ENCODE data around the gene FCN2. TPM values are rescaled to one million over a fixed set of nuclear protein-coding genes. Genes with fewer than 3 reads are reported as not detected.

FCN2 gene
- total RNA-seq (2022; extraction: Qiagen RNA extraction; ENCODE audit: low read depth) = not detected in 5 replicates

GRCh38 chr9:134880484-134881312 is at the start of gene FCN2:
TSS of gene FCN2 (plus strand) at chr9:134880810. CDS start at chr9:134880822, 12 bp downstream.

DNA sequence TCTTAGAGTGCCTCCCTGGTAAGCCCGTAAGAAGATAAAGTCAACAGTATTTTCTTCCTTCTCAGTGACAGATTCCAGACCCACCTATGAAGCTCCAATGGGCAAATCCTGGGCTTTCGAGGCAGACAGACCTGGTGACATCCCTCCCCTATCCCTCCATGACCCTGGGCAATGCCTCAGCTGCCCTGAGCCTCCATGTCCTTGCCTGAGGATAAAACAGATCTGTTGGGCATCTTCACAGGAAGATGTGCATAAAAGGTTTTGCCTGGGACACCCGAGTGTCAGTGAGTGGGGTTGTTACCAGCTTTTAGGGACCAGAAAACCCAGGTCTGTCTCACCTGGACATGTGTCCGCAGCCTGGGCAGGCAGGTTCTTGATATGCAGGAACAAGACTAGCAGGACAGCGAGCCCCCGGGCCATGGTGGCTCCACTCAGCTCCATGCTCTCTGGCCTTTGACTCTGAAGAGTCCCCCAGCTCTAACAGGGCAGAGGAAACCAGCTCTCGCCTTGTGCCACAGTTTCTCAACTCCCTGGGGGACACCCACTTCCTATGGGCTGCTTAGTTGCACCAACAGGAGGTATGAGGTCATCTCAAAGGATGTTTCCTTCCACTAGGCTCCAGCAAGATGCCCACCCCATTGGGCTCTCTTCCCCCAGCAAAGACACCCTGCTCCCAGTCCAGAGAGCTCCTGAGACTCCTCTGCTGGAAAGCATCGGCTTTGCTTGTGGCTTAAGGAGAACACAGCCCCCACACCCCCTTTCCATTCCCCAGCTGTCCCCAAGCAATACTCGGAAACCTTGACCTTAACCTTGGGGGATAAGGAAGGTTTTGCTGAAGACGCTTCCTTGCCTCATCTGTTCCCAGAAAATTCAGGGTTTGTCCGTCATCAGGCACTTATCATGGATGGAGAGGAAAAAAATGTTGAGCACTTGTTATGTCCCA is 37.1 kb downstream of the FCN2 start, which contains the start of gene FCN1:
Gene FCN1 (minus strand): TSS at position 482 of the 943 bp plus-strand sequence. CDS start 41 bp downstream, at position 441.

Other genes starting within 250 kb of the FCN2 start
- 33.0 to 64.6 TPM (median 55.0 TPM) in 5 replicates for gene COL5A1, start 239.0 kb upstream of the FCN2 start, total RNA-seq (2022; extraction: Qiagen RNA extraction; ENCODE audit: low read depth)
- not detected in 5 replicates for gene FCN1, start 37.1 kb downstream of the FCN2 start, total RNA-seq (2022; extraction: Qiagen RNA extraction; ENCODE audit: low read depth)
- 9.8 to 11.7 TPM (median 10.8 TPM) in 5 replicates for gene OLFM1, start 206.9 kb downstream of the FCN2 start, total RNA-seq (2022; extraction: Qiagen RNA extraction; ENCODE audit: low read depth)

All from A549 treated with CpdA at 1 μM for 4 hours (cell line).